Measurements from ENCODE around the gene SLC4A1AP.
"Not testable (repeated sequence)": the region's sequence is repeated elsewhere in the genome, so short reads cannot be mapped to it uniquely, and the experiment has no call there.

The SLC4A1AP gene

GRCh38 chr2:27652790-27653189 is 10.9 kb upstream of the SLC4A1AP start:
- DNase-seq: no peak

- DNase-seq: no peak
These were observed 10.3 kb upstream of the SLC4A1AP start for GRCh38 chr2:27653397-27653796.

- DNase-seq: no peak
These were observed 8.3 kb upstream of the SLC4A1AP start for GRCh38 chr2:27655155-27655951.

GRCh38 chr2:27661371-27661770 is 2.3 kb upstream of the SLC4A1AP start:
- DNase-seq: no peak

- no peak for DNase-seq
These were observed 475 bp downstream of the SLC4A1AP start for GRCh38 chr2:27664154-27664574.

GRCh38 chr2:27664622-27665363 is 1.1 kb downstream of the SLC4A1AP start:
- no peak for DNase-seq

GRCh38 chr2:27667446-27667845 is 3.8 kb downstream of the SLC4A1AP start:
- DNase-seq: no peak

- no peak for DNase-seq
These were observed 7.5 kb downstream of the SLC4A1AP start for GRCh38 chr2:27671235-27671634.

- no peak for DNase-seq
These were observed 9.2 kb downstream of the SLC4A1AP start for GRCh38 chr2:27672723-27673486.

- DNase-seq: no peak
These were observed 16.9 kb downstream of the SLC4A1AP start for GRCh38 chr2:27680571-27680970.

GRCh38 chr2:27681841-27682240 is 18.2 kb downstream of the SLC4A1AP start:
- DNase-seq: no peak

GRCh38 chr2:27682334-27682771 is 18.7 kb downstream of the SLC4A1AP start:
- DNase-seq: peak; percentile 11

GRCh38 chr2:27683390-27684071 is 19.8 kb downstream of the SLC4A1AP start:
- DNase-seq: peak; percentile 98

GRCh38 chr2:27685006-27685405 is 21.3 kb downstream of the SLC4A1AP start:
- not testable (repeated sequence) for DNase-seq

GRCh38 chr2:27685577-27685976 is 21.9 kb downstream of the SLC4A1AP start:
- no peak for DNase-seq

- DNase-seq: no peak
These were observed 23.5 kb downstream of the SLC4A1AP start for GRCh38 chr2:27687232-27687631.

- DNase-seq: no peak
These were observed 25.7 kb downstream of the SLC4A1AP start for GRCh38 chr2:27689424-27689823.

GRCh38 chr2:27690052-27690451 is 26.4 kb downstream of the SLC4A1AP start:
- no peak for DNase-seq

- DNase-seq: no peak
These were observed 34.0 kb downstream of the SLC4A1AP start for GRCh38 chr2:27697660-27698059.

GRCh38 chr2:27701676-27702075 is 38.0 kb downstream of the SLC4A1AP start:
- peak; percentile 11 for DNase-seq

- DNase-seq: no peak
These were observed 38.6 kb downstream of the SLC4A1AP start for GRCh38 chr2:27702302-27702701.

- DNase-seq: peak; percentile 97
These were observed 40.1 kb downstream of the SLC4A1AP start for GRCh38 chr2:27703638-27704341.

Data from eye (tissue), 1 donor.